HG03060 (cell line): Measurements from ENCODE around the gene NUP188.

Experiments used
- ATAC-seq: cut with Tn5 transposase; IDR thresholded peaks from one replicate; pipeline ENCODE4 v1.9.1; 2021; ENCODE audit warnings: low read depth, moderate number of reproducible peaks; ENCODE audit not compliant: unreplicated experiment

The NUP188 gene

DNA sequence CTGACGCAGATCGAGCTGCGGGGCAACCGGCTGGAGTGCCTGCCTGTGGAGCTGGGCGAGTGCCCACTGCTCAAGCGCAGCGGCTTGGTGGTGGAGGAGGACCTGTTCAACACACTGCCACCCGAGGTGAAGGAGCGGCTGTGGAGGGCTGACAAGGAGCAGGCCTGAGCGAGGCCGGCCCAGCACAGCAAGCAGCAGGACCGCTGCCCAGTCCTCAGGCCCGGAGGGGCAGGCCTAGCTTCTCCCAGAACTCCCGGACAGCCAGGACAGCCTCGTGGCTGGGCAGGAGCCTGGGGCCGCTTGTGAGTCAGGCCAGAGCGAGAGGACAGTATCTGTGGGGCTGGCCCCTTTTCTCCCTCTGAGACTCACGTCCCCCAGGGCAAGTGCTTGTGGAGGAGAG is 31.3 kb upstream of the NUP188 start:
- no peak for ATAC-seq

GRCh38 chr9:128916745-128917144 is 30.8 kb upstream of the NUP188 start:
- no peak for ATAC-seq

DNA sequence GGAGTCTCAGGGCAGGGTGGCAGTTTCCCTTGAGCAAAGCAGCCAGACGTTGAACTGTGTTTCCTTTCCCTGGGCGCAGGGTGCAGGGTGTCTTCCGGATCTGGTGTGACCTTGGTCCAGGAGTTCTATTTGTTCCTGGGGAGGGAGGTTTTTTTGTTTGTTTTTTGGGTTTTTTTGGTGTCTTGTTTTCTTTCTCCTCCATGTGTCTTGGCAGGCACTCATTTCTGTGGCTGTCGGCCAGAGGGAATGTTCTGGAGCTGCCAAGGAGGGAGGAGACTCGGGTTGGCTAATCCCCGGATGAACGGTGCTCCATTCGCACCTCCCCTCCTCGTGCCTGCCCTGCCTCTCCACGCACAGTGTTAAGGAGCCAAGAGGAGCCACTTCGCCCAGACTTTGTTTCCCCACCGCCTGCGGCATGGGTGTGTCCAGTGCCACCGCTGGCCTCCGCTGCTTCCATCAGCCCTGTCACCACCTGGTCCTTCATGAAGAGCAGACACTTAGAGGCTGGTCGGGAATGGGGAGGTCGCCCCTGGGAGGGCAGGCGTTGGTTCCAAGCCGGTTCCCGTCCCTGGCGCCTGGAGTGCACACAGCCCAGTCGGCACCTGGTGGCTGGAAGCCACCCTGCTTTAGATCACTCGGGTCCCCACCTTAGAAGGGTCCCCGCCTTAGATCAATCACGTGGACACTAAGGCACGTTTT is 30.2 kb upstream of the NUP188 start:
- no peak for ATAC-seq

DNA sequence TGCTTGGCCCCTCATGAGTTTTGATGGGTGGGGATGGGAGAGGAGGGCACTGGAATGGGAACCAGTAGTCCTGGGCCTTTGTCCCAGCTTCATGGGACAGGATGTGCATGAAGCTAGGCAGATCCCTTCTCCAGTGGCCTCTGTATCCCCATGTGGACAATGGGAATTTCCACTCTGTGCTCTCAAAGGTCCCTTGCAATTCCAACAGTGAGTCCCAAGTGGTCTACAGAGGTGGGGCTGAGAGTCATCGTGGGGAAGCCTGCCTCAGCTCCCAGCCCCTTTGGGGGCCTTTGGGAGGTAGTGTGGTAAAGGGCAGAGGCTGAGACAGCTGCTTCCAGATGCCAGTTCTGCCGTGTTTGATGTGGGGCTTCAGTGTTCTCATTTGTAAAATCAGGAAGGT is 28.6 kb upstream of the NUP188 start:
- ATAC-seq, result no peak

DNA sequence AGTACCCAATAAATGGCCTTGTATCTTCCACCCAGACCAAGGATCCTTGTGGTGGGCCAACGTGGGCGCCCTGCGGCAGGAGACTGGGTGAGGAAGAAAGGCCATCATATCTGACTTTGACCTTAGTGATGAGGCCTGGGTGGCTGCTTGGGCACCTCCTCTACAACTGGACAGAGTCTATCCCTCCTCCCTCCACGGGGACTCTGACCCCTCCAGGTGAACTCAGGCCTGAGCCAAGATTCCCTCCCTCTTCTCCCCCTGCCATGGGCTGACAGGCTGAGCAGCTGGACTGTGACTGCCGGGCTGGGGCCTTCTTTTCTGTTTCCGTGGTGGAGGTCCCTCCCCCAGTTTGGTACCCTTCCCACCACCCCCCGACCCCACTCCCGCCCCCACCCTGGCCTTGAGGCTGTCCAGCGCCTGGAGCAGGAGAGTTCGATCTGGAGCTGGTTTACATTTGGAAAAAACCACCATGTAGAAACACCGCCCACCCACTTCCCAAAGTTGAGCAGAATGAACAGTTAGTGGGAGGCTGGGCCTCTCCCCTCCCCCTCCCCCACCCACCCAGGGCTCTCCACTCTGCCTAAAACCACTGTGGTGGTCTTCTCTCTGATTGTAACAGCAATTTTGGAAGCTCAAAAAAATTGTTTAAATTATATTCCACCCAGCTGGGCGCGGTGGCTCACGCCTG is 28.0 kb upstream of the NUP188 start:
- no peak for ATAC-seq

DNA sequence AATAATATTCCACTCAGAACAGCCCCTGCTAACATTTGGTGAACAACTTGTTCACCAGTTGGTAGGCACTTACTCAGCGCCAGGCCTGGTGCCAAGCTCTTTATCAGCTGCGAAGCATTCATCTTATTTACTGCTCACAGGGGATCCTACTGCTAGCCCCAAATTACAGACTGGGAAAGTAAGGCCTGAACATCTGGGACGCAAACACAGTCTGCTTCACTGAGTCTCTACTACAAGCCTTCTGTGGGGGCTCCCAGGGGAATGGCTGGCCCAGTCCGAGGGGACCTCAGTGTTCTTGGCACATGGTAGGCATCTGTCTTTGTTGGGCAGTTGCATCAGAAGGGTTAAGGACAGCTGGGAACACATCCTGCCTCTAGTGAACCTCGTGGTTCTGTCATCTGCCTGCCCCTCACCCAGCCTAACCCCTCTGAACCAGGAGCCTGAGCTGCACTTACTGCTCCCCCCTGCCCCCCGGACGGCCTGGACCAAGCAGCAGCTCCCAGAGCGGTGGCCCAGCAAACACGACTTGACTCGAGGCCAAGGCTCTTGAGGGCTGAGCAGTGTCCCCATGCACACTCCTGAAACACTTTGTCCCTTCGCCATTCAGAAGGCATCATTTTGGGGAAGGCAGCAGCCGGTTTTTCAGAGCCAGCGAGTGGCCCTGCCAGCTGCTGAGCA is 27.0 kb upstream of the NUP188 start, which contains the start of gene PHYHD1:
TSS of gene PHYHD1 (plus strand) at position 602 of the 678 bp plus-strand sequence. CDS start 1,342 bp downstream, outside the sequence.
- no peak for ATAC-seq

GRCh38 chr9:128921881-128922763 is 25.4 kb upstream of the NUP188 start:
- no peak for ATAC-seq

DNA sequence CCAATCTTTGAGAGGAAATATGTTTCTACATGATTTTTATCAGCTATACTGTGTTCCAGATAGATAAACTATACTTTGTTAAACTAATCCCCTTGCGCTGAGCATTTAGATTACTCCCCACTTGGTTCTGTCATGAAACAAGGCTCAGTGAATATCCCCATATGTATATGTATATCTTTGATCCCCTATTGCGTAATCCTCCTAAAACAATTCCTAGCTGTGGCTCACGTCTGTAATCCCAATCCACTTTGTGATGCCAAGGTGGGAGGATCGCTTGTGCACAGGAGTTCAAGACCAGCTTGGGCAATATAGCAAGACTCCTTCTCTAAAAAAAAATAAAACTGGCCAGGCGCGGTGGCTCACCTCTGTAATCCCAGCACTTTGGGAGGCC is 24.0 kb upstream of the NUP188 start:
- no peak for ATAC-seq

DNA sequence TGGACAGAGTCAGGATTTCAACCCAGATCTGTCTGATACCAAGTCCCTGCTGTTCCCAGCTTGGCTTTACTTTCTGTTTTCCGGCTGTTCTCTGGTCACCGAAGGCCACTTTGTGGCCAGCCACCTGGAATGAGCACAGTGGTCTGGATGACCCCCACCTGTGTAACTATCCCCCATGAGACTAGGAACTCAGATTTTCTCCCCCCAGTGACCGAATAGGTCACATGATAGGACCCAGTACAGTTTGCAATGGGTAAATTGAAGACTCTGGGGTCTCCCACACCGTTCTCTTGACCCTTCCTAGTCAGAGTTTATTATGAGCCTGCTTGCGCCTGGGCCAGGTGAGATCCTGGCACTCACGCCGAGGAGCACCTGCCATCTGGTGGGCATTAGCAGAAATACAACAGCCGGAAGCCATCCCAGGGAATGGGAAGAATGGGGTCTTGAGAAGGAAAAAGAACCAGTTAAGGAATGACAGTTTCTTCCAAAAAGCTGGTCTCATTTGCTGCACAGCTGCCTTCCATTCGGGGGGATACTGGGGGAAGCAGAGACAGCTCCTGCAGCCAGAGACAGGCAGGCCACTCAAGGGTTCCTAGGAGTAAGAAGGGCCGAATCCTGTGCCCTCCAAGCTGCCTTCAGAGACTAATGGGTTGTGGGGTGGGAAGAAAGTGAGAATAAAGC is 19.6 kb upstream of the NUP188 start:
- no peak for ATAC-seq

- ATAC-seq, result no peak
These were observed 18.9 kb upstream of the NUP188 start for GRCh38 chr9:128928624-128929023.

DNA sequence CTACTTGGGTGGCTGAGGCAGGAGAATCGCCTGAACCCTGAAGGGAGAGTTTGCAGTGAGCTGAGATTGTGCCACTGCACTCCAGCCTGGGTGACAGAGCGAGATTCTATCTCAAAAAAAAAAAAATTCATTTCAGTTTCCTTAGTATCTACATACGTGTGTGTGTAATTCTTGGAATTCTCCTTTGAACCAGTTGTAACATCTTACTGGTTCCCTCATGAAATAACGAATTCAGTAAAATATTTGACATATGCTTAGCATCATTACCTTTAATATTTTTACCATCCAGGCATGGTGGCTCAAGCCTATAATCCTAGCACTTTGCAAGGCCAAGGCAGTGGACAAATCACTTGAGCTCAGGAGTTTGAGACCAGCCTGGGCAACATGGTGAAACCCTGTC is 17.9 kb upstream of the NUP188 start:
- no peak for ATAC-seq

GRCh38 chr9:128933731-128934130 is 13.8 kb upstream of the NUP188 start:
- no peak for ATAC-seq

DNA sequence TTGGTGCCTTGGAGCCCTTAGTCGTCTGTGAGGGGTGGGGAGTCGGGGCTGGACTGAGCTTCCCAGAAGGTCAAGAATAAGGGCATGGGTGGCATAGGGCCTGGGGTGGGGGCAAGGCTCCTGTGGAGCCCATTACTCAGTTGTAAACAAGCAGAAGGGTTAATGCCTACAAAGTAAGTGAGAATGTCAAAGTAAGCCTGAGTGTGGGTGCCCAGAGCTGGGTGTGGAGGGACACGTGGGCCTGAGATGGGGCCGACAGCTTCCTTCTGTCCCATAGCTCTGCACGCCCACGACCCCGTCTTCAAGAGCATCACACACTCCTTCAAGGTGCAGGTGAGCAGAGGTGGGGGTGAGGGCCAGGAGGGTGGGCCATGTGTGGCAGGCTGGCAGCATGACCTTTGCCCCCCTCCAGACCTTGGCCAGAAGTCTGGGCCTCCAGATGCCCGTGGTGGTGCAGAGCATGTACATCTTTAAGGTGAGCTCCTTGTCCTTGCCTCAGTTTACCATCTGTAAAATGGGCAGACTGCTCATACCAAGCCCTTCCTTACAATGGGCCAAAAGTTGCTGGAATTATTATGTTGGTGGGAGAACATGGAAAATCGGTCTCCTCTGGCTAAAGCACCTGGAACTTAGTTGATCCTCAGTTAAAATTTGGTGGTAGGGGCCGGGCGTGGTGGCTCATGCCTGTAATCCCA is 11.2 kb upstream of the NUP188 start:
- ATAC-seq, result no peak

- no peak for ATAC-seq
These were observed 10.0 kb upstream of the NUP188 start for GRCh38 chr9:128937310-128938165.

- no peak for ATAC-seq
These were observed 7.1 kb upstream of the NUP188 start for GRCh38 chr9:128940271-128940921.

- no peak for ATAC-seq
These were observed 6.3 kb upstream of the NUP188 start for GRCh38 chr9:128940946-128941755.
